Measurements from ENCODE around the gene NMT2. TPM values are rescaled to one million over a fixed set of nuclear protein-coding genes. Genes with fewer than 3 reads are reported as not detected.
A peak's percentile ranks its signal among the peaks of the same experiment; 100 is the strongest.

NMT2 gene
- total RNA-seq, 2 donors from 2014 or later, result 18.4 to 35.6 TPM

DNA sequence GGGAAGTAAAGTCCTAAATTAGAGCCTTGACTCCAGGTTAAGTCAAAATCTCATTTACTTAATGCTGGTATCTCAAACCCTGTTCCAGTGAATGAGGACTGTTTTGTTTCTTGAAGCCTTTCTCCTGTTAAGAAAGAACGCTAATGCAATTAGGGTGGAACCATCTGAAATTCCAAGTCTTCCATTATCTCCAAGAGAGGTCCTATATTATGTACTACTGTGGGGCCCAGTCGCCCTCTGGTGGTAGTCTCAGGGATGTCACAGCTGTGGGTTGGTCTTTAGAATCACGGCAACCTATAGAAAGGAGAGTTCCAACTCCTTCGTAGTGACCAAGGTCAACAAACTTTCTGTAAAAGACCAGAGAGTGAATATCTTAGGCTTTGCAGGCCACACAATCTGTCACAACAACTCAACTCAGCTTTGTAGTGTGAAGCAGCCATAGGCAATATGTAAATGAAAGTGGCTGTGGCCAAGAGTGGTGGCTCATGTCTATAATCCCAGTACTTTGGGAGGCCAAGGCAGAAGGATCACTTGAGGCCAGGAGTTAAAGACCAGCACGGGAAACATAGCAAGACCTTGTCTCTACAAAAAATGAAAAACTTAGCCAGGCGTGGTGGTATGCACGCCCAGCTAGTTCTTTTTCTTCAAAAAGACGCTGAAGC, 62.0 kb downstream of the NMT2 start:
- Mint-ChIP-seq H3K36me3 (ENCODE audit: low read depth) (peaks cover 94% of the 10 kb centered on the region), H3K4me1 (no peaks in the 10 kb centered on the region), H3K9me3 (no peaks in the 10 kb centered on the region), H3K27me3 (no peaks in the 10 kb centered on the region), H3K4me3 (no peak overlapping the region), H3K27ac (no peak overlapping the region)
- peak; percentile 96 for ATAC-seq (replicated peaks)

DNA sequence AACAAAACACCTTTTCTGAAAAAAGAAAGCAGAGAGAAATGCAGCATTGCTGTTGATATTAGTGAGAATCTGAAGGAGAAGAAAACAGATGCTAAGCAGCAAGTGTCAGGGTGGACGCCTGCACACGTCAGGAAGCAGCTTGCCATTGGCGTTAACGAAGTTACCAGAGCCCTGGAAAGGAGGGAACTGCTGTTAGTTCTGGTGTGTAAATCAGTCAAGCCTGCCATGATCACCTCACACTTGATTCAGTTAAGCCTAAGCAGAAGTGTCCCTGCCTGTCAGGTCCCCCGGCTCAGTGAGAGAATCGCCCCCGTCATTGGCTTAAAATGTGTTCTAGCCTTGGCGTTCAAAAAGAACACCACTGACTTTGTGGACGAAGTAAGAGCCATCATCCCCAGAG, 65.0 kb downstream of the NMT2 start:
- Mint-ChIP-seq H3K4me3 (no peak overlapping the region), H3K9me3 (no peaks in the 10 kb centered on the region), H3K27ac (no peak overlapping the region), H3K4me1 (peaks cover 15% of the 10 kb centered on the region), H3K36me3 (ENCODE audit: low read depth) (peaks cover 90% of the 10 kb centered on the region), H3K27me3 (no peaks in the 10 kb centered on the region)
- ATAC-seq (replicated peaks), result no peak

DNA sequence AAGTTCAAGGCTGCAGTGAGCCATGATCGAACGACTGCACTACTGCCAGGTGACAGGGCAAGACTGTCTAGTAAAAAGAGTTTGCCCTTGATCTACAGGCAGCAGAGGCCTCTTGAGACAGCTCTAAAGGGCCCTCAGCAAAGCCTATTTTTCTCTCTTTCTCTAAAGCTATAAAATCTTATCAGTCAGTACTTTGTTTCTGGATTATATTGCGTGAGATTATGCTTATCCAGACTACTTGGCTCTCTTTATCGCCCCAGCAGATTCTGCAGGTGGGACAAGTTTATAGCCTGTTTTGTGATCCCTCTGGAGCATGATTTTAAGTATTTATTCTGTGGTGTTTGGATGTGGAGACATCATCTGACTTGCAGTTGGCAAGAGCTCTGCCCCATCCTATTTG, 68.6 kb downstream of the NMT2 start:
- Mint-ChIP-seq H3K9me3 (no peaks in the 10 kb centered on the region), H3K4me3 (peak overlapping the region; percentile 41), H3K27ac (peak overlapping the region; percentile 81), H3K4me1 (peaks cover 20% of the 10 kb centered on the region), H3K36me3 (ENCODE audit: low read depth) (peaks cover 77% of the 10 kb centered on the region), H3K27me3 (no peaks in the 10 kb centered on the region)
- no peak for ATAC-seq (replicated peaks)

DNA sequence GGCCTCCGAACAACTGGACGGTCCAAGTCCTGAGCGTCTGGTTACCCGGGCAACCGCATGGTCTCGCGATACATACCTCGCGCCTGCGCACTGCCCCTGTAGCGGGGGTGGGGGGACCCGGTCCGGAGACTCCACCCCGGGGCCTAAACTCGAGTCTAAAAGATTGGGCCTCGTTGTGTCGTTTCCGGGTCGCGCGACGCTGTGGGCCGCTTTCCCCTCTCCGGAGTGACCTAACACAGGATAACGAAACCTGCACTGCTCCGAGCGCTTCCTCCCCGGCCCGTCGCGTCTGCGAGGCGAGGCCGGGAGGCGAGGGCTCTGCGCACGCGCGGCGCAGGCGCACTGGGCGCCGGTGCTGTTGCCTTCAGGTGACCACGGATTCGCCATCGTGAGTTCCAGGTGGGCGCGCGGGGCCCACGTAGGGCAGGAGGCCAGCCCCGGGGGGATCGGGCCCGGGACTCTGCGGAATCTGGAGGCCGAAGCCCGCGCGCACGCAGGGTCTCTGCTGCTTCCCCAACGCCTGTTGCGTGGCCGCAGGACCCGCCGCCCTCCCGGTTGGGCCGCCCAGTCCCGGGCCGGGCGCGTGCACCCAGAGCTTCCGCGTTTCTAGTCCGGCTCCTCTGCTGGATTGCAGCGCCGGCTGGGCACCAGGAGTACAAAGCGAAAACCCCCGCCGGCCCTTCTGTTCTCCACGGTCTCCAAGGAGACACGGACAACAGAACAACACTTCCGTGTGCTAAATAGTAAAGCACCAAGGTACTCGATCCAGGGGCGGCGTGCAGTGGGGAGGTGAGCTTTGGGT, 71.3 kb downstream of the NMT2 start, which contains the start of gene RPP38:
TSS of gene RPP38 (plus strand) at position 345 of the 802 bp plus-strand sequence. CDS start 5,960 bp downstream, outside the sequence.
- peak; percentile 85 for ATAC-seq (replicated peaks)
- Mint-ChIP-seq H3K9me3 (no peaks in the 10 kb centered on the region), H3K27me3 (no peaks in the 10 kb centered on the region), H3K27ac (peak within 1 kb of the TSS; percentile 100), H3K4me1 (peaks cover 20% of the 10 kb centered on the region), H3K36me3 (ENCODE audit: low read depth) (peaks cover 50% of the 10 kb centered on the region), H3K4me3 (peak within 1 kb of the TSS; percentile 99)

DNA sequence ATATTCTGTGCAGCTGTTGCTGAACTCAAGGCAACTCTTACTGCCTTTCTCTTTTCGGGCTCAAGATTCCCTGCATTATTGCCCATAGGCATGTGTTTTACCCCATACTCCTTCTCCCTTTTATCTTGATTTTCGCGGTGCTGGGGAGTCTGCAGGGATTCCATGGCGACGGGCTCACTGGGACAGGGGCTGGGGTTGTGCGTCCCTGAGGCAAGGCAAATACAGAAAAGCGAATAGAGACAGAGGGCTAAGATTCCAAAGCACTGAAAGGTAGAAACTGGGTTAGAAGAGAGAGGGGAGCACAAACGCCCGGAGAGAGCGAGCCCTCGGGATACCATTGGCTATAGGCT, 71.9 kb downstream of the NMT2 start:
- peak overlapping the region; percentile 100 for H3K27ac Mint-ChIP-seq
- ATAC-seq (replicated peaks), result peak; percentile 37
- no peaks in the 10 kb centered on the region for H3K27me3 Mint-ChIP-seq
- H3K4me3 Mint-ChIP-seq, result peak overlapping the region; percentile 99
- H3K9me3 Mint-ChIP-seq, result no peaks in the 10 kb centered on the region
- peaks cover 45% of the 10 kb centered on the region for H3K36me3 Mint-ChIP-seq (ENCODE audit: low read depth)
- H3K4me1 Mint-ChIP-seq, result peaks cover 20% of the 10 kb centered on the region

DNA sequence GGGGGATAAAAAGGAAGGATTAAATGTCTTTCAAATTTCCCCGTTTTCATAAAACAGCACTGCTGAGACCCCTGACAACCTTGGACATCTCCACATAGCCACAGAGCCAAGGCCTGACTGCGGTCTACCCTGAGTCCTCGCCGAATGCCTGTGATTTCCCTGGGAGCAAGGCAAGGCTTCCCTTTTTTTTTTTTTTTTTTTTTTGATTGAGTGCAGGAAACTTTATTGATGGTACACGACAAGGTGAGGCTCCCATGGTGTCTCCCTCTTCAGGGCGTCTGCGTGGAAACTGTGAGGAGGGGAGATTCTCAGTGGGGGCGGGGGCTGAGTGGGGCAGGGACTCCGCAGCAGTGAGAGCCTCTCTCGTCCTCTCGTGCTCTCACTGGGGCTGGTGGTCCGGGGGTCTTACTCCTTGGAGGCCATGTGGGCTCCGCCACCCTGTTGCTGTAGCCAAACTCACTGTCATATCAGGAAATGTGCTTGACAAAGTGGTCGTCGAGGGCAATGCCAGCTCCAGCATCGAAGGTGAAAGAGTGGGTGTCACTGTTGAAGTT, 75.6 kb downstream of the NMT2 start:
- H3K27me3 Mint-ChIP-seq, result no peaks in the 10 kb centered on the region
- H3K4me1 Mint-ChIP-seq, result peaks cover 5% of the 10 kb centered on the region
- ATAC-seq (replicated peaks), result no peak
- H3K36me3 Mint-ChIP-seq (ENCODE audit: low read depth), result peaks cover 15% of the 10 kb centered on the region
- no peaks in the 10 kb centered on the region for H3K9me3 Mint-ChIP-seq
- H3K27ac Mint-ChIP-seq, result no peak overlapping the region
- H3K4me3 Mint-ChIP-seq, result no peak overlapping the region

DNA sequence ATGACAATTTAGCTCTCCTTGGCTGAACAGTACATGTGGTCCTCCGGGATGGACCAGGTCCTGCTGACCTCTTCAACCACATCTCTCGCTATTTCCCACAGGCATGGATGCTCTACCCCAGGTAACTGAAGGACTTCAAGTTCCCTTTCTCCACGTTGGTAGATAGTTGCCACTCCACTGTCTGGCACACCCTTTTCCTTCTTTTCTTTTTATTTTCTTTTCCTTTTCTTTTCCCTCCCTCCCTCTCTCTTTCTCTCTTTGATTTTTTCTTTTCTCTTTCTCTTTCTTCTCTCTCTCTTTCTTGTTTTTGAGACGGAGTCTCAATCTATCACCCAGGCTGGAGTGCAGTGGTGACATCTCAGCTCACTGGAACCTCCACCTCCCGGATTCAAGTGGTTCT, 77.1 kb downstream of the NMT2 start:
- H3K9me3 Mint-ChIP-seq, result no peaks in the 10 kb centered on the region
- H3K27me3 Mint-ChIP-seq, result no peaks in the 10 kb centered on the region
- H3K27ac Mint-ChIP-seq, result no peak overlapping the region
- peaks cover under 1% of the 10 kb centered on the region for H3K4me1 Mint-ChIP-seq
- no peak for ATAC-seq (replicated peaks)
- H3K4me3 Mint-ChIP-seq, result no peak overlapping the region
- H3K36me3 Mint-ChIP-seq (ENCODE audit: low read depth), result no peaks in the 10 kb centered on the region

DNA sequence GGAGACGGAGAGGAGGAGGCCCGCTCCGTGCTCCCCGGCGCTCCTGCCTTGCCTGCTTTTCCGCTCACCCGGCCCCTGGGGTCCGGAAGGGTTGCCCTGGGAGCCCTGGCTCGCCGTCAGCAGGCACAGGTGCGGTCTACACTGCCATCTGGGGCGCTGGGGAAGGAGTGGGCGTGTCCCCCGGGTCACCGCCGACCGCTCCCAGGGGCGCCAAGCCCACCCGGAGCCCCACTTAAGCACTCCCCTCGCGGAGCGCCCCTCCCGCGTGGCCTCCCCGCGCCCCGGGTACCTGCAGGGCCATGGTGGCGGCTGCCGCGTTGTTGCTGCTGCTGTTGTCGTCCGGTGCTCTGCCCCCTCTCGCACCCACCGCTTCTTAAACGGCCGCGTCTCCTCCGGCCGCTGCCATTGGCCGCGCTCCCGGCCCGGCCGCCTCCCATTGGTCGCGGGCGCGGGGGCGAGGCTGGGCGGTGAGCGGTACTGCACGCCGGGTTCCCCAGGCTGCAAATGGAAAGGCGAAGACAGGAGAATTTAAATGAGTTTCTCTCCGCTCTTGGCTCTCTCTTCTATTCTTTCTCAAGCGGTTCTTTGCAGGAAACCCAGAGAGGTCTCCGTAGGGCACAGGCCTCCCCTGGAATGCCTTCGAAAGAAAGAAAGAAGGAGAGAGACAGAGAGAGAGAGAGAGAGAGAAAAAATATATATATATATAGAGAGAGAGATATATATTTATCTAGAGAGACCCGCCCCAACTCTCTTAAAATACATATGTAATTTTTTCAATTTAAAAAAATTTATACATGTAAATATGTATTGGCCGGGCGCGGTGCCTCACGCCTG, 79.8 kb downstream of the NMT2 start, which contains the start of gene ACBD7:
TSS of gene ACBD7 (minus strand) at position 349 of the 834 bp plus-strand sequence. CDS start at position 301, 48 bp downstream.
- H3K4me3 Mint-ChIP-seq, result peak within 1 kb of the TSS; percentile 60
- no peaks in the 10 kb centered on the region for H3K27me3 Mint-ChIP-seq
- no peaks in the 10 kb centered on the region for H3K4me1 Mint-ChIP-seq
- H3K9me3 Mint-ChIP-seq, result no peaks in the 10 kb centered on the region
- no peak within 1 kb of the TSS for H3K27ac Mint-ChIP-seq
- peak; percentile 98 for ATAC-seq (replicated peaks)
- no peaks in the 10 kb centered on the region for H3K36me3 Mint-ChIP-seq (ENCODE audit: low read depth)

DNA sequence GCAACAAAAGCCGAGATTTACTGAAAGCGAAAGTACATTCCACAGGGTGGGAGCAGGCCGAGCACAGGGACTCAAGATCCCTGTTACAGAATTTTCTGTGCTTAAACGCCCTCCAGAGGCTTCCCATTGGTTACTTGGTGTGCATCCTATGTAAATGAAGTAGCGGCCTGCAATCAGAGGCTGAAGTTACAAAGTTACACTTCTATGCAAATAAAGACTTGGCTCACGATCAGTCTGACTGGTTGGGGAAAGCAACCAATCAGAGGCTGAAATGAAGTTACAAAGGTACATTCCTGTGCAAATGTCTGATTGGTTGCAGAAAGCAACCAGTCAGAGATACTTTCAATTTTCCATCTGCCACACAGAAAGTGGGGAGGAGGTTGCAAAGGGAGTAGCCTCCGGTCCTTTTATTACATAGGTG, 84.0 kb downstream of the NMT2 start:
- ATAC-seq (replicated peaks), result peak; percentile 64
- Mint-ChIP-seq H3K36me3 (ENCODE audit: low read depth) (no peaks in the 10 kb centered on the region), H3K4me3 (peak overlapping the region; percentile 65), H3K27me3 (no peaks in the 10 kb centered on the region), H3K4me1 (no peaks in the 10 kb centered on the region), H3K9me3 (no peaks in the 10 kb centered on the region), H3K27ac (no peak overlapping the region)

DNA sequence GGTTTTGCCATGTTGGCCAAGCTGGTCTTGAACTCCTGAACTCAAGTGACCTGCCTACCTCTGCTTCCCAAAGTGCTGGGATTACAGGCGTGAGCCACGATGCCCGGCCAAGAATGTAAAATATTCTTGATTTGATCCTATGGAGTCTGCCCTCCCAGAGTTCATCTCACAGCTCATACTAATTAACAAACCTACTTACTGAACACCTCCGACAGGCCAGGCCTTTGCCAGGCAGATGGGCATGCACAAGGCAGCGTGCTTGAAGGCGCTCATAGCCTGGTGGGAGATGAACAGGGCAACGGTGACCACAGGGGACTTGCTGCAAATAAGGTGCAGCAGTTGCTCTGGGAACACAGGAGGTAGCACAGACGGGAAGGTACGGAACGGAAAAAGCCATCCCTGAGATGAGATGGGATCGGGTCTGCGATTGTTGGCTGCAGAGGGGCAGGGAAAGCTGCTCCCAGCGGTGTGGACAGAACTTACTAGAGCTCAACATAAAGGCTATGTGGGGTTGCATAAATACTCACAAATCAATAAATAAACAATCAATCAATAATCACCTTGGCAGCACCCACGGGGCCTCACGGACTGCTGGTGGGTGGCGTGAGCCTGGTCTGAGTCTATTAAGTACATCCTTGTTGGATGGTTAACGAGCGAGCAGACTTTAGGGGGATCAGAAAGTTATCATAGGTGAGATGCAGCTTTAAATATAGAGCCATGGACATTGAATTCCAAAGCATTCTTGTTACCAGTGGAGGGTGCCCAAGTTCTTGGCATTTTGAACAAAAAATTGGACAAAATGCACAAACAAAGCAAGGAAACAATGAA, 84.6 kb downstream of the NMT2 start:
- H3K4me3 Mint-ChIP-seq, result peak overlapping the region; percentile 65
- H3K9me3 Mint-ChIP-seq, result no peaks in the 10 kb centered on the region
- no peak overlapping the region for H3K27ac Mint-ChIP-seq
- no peaks in the 10 kb centered on the region for H3K4me1 Mint-ChIP-seq
- no peak for ATAC-seq (replicated peaks)
- no peaks in the 10 kb centered on the region for H3K27me3 Mint-ChIP-seq
- no peaks in the 10 kb centered on the region for H3K36me3 Mint-ChIP-seq (ENCODE audit: low read depth)

DNA sequence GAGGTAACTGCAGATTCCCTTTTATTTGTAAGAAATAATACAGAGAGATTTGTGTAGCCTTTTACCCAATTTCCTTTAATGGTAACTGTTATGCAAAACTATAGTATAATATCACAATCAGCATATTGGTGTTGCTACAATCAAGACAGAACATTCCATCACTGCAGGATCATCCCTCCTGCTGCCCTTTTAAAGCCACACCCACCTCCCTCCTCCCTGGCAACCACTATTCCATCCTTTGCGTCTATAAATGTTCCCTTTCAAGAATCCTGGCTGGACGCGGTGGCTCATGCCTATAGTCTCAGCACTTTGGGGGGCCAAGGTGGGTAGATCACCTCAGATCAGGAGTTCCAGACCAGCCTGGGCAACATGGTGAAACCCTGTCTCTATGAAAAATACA, 93.1 kb downstream of the NMT2 start:
- no peak for ATAC-seq (replicated peaks)
- H3K36me3 Mint-ChIP-seq (ENCODE audit: low read depth), result no peaks in the 10 kb centered on the region
- H3K27ac Mint-ChIP-seq, result no peak overlapping the region
- no peaks in the 10 kb centered on the region for H3K4me1 Mint-ChIP-seq
- H3K4me3 Mint-ChIP-seq, result no peak overlapping the region
- H3K27me3 Mint-ChIP-seq, result peaks cover 4% of the 10 kb centered on the region
- no peaks in the 10 kb centered on the region for H3K9me3 Mint-ChIP-seq

DNA sequence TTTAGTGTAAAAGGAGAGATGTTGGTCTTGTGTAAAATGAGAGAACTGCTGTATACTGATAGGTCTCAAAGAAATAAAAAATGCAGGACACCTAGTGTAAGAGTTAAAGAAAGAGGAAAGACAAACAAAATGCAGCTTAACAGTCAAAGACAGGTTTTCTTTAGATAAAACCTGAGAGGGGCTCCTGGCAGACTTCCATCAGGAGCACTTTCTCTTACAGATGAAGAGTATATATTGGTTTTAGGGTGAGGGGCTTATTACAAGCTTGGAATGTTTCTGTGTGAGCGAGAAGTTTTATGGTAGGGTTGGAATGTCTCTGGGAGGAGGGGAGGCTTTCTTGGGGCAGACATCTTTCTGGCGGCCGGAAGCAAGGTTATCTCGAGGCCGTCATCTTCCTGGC, 96.1 kb downstream of the NMT2 start:
- Mint-ChIP-seq H3K36me3 (ENCODE audit: low read depth) (no peaks in the 10 kb centered on the region), H3K4me3 (no peak overlapping the region), H3K27ac (no peak overlapping the region), H3K4me1 (no peaks in the 10 kb centered on the region), H3K27me3 (peaks cover 9% of the 10 kb centered on the region), H3K9me3 (no peaks in the 10 kb centered on the region)
- ATAC-seq (replicated peaks), result no peak

DNA sequence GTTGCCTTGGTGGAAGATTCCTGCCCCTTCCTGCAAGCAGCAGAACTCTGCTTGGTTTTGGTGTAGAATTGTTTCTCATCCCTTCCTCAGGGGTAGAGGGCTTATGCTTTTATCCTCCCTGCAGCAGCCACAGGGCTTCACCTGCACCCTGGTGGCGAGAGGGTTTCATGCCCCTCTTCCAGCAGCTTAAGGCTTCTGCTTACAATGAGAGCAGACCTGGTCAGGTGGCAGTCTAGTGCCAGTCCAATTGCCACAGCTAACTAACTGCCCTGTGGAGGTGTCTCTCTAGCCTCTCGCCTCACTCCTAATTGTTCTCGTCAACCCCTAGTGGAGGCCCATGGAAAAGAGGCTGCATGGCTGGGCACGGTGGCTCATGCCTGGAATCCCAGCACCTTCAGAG, 99.3 kb downstream of the NMT2 start:
- no peaks in the 10 kb centered on the region for H3K36me3 Mint-ChIP-seq (ENCODE audit: low read depth)
- ATAC-seq (replicated peaks), result no peak
- H3K4me3 Mint-ChIP-seq, result no peak overlapping the region
- H3K27ac Mint-ChIP-seq, result no peak overlapping the region
- H3K4me1 Mint-ChIP-seq, result no peaks in the 10 kb centered on the region
- H3K9me3 Mint-ChIP-seq, result no peaks in the 10 kb centered on the region
- H3K27me3 Mint-ChIP-seq, result peaks cover 13% of the 10 kb centered on the region

All from activated T-helper 17 cell treated with anti-CD3 and anti-CD28 coated beads, Interleukin-2, amount 50 U/mL, for 72 hours (primary cell).